Stimulated activated CD8-positive, alpha-beta memory T cell treated with anti-CD3 and anti-CD28 coated beads, Interleukin-15, amount 100 ng/mL, for 24 hours (primary cell): ENCODE data around the gene ARSB.
"Not testable (repeated sequence)": the region's sequence is repeated elsewhere in the genome, so short reads cannot be mapped to it uniquely, and the experiment has no call there.

ENCODE experiments used
- DNase-seq: peaks from one replicate; pipeline ENCODE4 v3.0.0-alpha.2; 2020; ENCODE audit warnings: low read depth

The ARSB gene

DNA sequence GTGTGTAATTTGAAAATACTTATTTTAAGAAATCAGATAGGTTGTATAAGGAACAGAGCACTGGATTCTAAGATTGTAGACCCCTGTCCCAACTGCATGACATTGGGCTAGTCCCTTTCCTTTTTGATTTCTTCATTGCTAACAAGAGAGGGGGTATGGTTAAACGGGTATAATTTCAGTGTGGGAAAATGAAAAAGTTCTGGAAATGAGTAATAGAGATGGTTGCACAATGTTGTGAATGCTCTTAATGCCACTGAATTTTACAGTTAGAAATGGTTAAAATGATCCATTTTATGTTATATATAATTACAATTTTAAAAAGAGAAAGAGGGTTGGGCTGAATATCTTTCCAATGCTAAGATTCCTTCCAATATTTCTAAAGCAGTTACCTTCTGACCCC, 233.2 kb downstream of the ARSB start:
- DNase-seq, result no peak

DNA sequence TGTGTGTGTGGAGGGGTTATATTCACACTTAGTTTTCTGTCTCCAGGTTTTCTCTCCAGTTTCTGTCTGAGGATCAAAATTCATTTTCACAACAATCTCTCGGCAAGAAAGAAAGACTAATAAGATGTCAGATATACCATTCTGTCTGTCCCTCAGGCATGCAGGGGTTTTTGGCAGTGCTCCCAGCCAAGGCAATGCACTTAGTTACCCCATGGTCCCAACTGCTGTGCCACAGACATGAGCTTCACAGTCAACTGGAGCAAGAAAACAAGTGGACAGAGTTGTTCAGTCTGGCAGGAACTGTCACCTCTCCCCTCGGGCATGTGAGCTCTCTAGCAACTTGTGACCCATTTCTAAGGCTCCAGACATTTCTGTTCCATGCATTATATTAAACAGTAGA, 234.8 kb downstream of the ARSB start:
- no peak for DNase-seq

DNA sequence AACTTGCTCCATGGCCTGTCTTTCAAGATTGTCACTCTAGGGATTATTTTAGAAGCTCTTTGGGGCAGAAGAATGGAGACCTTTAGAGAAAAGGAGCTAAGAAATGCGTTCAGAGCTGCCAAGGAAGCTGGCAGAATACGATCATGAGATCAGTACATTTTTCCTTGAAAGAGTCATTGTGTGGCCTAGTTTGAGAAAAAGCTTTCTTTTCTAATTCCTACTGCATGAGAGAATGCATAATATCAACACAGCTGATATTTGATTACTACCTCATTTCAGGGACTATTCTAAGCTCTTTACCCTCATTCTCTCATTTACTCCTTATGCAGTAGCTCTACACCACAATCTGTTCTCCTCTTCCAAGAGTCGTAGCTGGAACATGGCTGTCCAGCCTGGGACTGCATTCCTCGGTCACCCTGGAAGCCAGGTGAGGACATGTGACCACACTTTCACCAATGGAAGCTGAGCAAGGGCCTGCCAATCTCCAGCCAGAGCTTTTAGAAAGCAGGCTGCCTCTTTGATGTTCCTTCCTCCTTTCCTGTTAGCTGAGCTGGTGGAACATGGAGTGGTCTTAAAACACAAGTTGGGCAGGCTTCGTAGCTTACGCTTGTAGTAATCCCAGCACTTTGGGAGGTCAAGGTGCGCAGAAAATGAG, 237.3 kb downstream of the ARSB start:
- DNase-seq, result no peak

DNA sequence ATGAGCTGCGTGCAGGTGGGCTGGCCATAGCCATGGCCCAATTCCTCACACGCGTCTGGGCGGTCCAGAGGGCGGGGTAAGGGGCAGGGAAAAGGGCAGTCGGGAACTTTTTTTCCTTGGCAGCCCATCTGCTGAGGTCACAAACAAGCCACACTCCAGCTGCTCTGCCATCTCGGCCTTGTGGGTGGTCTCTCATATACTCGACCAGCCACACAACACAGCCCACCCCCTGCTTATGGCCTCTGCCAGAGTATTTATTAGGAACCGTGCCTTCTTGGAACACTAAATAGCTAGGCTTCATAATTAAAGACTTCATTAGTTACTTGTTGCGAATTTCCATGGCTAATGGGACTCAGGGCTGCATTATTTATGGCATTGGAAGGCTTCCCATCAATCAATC, 238.1 kb downstream of the ARSB start:
- no peak for DNase-seq

DNA sequence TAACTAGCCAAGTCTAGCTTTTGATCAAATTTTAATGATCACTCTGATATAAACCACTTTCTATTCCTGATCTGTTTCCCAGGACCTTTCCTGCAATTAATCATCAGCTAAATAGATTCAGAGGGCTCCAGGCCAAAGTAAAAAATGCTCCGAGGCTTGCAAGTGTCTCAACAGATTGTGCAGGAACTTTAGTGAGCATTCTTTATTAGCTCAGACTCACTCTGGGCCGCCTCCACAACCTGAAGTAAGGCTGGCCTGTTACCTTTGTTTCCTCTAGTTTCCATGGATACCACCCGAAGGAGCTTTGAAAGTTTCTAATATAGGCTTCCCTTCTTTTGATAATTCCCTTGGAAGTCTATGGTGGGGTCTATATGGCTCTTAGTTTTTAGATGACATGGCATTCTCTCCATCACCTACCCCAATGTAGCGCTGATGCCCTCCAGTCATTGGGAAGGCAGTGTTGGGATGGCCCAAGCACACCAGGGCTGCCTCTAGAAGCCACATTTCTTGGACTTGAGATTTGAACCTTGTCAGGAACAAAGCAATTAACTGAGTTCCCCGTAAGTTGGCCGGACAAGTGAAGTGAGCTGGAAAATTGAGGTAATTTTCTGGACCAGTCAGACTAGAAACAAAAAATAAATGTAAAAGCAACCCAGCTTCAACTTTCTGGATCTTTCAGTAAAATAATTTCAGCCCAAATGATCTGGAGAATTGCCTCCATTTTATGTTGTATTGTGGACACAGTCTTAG, 238.9 kb downstream of the ARSB start:
- no peak for DNase-seq

DNA sequence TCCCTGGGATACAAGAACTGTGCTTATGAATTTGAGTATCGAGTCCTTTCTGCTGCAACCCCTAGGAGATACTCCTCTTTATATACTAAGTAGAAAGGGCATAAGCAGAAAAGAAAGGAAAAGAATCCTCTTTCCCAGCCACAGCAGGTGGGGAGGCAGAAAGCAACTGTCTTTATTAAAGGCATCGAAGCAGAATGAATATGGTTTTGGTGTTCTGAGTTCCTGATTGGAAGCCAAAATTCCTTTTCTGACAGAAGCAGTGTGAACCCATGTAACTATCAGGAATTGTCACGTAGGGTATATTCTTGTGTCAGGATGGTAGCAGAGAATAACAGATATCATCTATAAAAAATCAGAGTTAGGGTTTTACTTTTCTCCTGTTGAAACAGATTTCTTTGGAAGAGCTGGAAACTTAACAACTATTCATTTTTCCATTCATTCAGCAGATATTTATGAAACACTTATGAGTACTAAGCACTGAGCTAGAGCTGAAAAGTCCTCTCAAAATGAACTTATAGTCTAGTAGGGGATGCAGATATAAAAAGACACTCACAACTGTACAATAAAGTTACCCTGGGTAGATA, 240.1 kb downstream of the ARSB start:
- no peak for DNase-seq

DNA sequence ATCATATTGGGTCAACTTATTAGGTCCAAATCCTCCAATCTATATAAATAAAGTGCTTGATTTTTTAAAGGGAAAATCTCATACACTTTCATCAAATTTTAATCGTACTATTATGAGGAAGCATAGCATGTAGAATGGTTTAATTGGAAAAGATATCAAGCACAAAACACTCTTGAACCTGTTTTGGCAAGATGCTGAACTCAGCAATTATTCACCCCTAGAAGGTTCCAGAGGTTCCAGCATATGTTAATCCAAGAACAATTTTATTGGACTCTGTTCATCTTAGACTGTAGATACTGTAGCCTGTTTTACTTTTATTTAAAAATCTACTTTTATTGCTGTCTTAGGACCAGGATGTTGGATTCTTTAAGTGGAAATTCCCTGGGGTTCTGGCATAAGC, 244.1 kb downstream of the ARSB start:
- no peak for DNase-seq

DNA sequence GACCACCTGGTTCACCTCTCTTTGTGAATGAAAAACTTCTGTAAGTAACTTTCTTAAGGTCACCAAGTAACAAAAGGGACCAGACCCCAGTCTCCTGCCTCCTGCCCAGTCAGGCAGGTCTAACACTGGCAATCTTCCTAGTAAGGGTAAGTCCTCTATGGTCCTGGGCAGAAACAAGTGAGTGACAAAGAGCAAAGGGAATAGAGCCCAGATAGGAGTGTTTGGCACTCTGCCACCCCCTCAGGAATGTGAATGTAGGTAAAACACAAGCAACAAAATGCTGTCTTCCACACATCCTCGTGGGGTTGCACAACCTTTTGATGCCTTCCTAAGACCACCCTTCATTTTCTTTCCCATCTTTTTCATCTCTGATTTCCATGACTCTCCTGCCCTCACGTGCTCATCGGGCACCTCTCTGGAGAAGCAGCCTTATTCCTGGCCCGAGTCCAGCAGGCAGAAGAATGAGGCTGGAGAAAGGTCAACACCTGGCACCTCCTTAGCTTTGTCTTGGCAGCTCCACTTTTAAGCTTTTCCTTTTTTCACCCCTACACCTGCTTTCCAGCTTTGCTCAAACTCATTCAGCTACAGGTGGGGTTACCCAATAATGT, 246.3 kb downstream of the ARSB start:
- DNase-seq, result no peak

DNA sequence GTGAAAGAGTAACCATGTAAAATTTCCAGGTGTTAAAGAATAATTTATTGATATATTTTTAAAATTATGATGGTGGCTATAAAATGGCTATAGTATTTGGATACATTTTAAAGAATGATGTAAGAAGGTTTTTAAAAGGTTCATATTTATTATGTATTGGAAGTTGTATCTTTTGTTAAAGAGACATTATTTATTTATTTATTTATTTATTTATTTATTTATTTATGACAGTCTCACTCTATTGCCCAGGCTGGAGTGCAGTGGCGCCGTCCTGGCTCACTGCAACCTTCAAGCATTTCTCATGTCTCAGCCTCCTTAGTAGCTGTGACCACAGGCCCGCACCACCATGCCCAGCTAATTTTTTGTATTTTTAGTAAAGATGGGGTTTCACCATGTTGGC, 247.0 kb downstream of the ARSB start:
- no peak for DNase-seq

DNA sequence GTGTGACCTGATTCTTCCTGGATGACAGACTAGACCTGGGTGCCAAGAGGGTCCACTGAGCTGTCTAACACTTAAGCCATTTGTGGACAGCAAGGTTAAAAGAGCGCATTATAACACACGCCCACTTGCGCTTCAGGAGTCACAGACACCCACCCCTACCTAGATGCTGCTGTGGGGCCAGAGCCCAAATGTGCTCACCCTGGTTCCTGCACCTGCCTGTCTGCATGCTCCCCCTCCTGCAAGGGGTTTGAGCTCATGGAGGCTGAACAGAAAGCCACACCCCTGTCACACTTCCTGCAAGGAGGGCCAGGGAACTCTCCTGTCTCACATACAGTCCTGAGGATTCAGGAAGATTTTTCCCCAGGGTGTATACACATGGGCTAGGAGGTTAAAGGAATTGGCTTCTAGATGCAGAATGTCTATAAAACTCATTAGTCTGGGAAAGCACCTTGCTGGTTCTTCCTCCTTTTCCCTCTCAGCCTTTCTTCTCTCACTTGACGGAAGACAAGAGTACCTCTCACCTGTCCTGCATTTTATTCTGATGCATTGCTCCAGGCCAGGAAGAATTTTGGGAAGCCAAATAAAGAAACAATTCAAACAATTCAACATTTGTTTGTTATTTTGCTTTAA, 249.2 kb downstream of the ARSB start:
- DNase-seq, result no peak

DNA sequence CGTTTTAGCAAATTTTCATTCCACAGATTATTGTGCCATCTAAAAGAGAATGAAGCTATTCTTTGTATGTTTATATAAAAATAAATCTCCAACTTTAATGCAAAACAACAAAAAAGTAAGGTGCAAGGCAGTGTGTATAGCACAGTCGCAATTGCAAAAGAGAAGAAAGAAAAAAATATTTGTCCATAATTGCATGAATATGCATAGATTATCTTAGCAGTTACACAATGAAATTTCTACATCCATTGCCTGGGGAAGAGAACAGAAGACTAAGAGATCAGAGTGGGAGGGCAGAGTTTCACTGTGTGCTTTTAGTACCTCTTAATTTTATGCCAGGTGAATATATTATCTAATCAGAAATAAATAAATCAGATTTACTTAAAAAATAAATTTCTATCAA, 250.2 kb downstream of the ARSB start:
- DNase-seq, result no peak

DNA sequence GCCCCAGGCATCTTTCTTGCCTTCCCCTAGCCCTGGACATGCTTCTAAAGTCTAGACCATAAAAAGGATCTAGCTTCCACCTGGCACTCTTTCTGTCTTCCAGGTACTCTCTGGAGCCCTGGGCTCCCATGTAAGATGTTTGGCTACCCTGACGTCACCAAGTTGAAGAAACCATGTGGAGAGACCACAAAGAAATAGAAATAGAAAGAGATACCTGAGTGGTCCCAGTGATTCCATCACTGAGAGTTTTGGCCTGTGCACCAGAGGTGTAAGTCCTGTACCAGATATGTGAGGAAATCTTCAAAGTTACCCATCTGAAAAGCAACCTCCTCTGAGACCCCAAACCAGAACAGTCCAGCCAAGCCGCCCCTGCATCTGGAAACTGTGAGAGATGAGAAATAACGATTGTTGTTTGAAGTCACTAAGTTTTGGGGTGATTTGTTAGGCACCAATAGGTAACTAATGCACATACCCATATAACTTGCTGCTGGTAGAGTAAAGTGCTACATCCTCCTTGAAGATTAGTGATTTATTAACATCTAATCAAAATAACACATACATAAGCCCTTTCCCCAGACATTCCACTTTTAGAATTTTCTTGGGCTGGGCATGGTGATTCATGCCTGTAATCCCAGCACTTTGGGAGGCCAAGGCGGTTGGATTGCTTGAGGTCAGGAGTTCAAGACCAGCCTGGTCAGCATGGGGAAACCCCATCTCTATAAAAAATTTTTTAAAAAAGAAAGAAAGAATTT, 250.8 kb downstream of the ARSB start:
- no peak for DNase-seq

DNA sequence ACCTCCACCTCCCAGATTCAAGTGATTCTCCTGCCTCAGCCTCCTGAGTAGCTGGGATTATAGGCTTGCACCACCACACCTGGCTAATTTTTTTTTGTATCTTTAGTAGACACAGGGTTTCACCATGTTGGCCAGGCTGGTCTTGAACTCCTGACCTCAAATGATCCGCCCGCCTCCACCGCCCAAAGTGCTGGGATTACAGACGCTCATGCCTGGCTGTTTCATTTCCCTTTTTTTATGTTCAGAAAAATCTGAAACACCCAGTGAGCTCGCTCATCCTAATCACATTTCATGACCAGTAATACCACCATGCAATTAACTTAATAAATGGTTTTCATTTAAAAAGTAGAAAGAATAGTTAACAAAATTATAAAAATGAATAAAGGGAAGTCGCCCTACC, 252.4 kb downstream of the ARSB start:
- not testable (repeated sequence) for DNase-seq

DNA sequence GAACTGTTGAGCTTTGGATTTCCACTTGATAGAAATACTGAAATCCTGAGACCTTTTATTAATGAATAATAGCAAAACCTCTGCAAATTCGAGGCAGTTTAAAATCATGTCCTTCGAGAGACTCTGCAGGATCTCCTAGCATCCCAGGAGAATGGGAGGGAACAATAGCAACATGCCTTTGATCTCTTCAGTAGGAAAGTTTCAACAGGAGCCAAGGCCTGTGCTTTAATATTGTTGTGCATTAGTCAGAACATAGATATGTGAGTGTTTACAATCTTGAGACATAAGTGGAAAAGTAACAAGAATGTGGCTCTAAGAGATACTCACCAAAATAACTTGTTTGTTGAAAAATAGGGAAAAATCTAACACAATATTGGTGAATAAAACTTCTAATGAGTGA, 253.2 kb downstream of the ARSB start:
- no peak for DNase-seq

DNA sequence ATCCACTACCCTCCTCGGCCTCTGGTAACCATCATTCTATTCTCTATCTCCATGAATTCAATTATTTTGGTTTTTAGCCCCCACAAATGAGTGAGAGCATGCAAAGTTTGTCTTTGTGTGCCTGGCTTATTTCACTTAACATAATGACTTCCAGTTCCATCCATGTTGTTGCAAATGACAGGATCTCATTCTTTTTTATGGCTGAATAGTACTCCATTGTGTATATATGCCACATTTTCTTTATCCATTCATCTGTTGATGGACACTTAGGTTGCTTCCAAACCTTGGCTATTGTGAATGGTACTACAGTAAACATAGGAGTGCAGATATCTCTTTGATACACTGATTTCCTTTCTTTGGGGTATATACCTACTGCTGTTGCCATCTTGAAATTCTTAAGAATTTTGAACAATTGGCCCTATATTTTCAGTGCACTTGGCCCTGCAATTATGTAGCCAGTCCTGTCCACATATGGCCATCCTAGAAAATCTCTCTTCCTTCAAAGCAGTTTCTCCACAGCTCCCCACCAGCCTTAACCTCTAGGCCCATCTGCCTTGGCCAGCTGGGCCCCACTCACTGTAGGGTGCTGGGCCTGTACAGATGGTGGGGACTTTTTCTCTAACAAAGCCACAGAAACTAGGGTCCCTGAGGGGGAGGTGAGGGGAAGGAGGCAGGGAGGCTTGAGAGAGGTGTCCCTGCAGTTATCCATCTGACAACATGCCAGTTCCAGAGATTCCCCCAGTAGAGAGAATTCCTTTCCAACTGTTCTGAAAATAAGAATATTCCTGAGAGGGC, 254.6 kb downstream of the ARSB start:
- DNase-seq, result no peak

DNA sequence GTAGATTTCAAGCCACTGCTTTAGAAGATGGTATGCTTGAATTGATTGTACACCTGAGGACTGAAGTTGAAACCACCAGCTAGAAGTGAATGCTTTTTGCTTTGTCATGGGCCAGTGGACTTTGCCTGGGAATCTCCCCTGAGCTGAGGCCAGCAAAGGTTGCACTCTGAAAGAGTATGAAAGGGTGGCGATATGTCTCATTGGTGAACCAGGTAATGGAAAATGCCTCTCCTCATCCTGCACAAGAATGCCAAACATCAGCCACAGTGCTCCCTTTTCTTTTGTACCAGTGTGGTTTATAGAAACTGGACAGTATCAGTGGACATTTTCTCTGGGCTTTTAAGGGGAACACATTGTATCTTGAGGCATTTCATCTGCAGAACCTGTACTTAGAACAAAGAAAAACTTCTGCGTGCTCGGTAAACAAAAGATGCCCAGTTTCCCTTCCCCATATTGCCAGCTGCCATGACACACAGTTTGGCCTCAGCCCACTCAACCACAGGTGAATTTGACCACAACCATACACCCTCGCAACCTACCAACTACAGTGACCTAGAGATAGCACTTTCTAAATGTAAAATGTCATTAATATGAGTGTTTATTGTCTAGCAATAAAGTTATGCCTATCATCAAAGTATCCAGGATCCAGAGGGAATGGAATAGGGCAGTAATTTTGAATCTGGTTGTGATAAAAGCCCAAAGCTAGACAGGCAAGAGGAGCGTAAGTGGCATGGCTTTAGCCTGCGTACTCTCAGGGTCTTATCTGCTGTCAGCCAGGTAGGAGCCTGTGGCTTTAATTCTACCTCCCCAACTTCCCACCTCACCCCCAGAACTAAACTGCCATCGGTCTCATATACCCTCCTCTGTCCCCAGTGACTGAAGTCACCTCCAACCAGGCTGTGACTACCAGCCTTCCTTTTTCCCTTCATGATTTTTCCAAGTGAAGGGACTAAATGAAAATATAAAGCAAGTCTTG, 257.0 kb downstream of the ARSB start:
- no peak for DNase-seq
